GM12874 (cell line): ENCODE measurements around the gene TRIM44.

Experiments
- CTCF ChIP-seq: IDR thresholded peaks from 2 replicates; pipeline ENCODE4 v1.5.1; 2011; ENCODE audit warnings: low read depth, mild to moderate bottlenecking, control low read depth, low read length, moderate library complexity; ENCODE audit not compliant: insufficient read depth

Gene TRIM44

GRCh38 chr11:35624781-35625180, 37.8 kb upstream of the TRIM44 start:
- TF ChIP-seq CTCF: no peak

- TF ChIP-seq CTCF: no peak
Observed at GRCh38 chr11:35626501-35626900, 36.1 kb upstream of the TRIM44 start.

GRCh38 chr11:35629511-35629910, 33.1 kb upstream of the TRIM44 start:
- no peak for TF ChIP-seq CTCF

- no peak for TF ChIP-seq CTCF
Observed at GRCh38 chr11:35629914-35630313, 32.7 kb upstream of the TRIM44 start.

GRCh38 chr11:35631891-35632290, 30.7 kb upstream of the TRIM44 start:
- no peak for TF ChIP-seq CTCF

- TF ChIP-seq CTCF: no peak
Observed at GRCh38 chr11:35632301-35632700, 30.3 kb upstream of the TRIM44 start.

- TF ChIP-seq CTCF: no peak
Observed at GRCh38 chr11:35633827-35634423, 28.6 kb upstream of the TRIM44 start.

- TF ChIP-seq CTCF: no peak
Observed at GRCh38 chr11:35635933-35636332, 26.6 kb upstream of the TRIM44 start.
